HepG2 (cell line): ENCODE measurements around the gene CDH1. TPM values are rescaled to one million over a fixed set of nuclear protein-coding genes. Genes with fewer than 3 reads are reported as not detected.

Source experiments
- DPF2 ChIP-seq: sonication (generic); formaldehyde crosslinking; IDR thresholded peaks from 2 replicates; pipeline ENCODE4 v1.4.0; 2020; ENCODE audit warnings: mild to moderate bottlenecking, low read depth, missing genetic modification reagents, borderline replicate concordance
- FOSL2 ChIP-seq: sonication (generic); formaldehyde crosslinking; IDR thresholded peaks from 2 replicates; pipeline ENCODE4 v1.4.0; 2020; ENCODE audit warnings: missing genetic modification reagents
- GPN1 ChIP-seq: sonication (generic); formaldehyde crosslinking; IDR thresholded peaks from 2 replicates; pipeline ENCODE4 v1.5.1; 2020; ENCODE audit warnings: missing genetic modification reagents, borderline replicate concordance
- HINFP ChIP-seq: sonication (generic); formaldehyde crosslinking; IDR thresholded peaks from 2 replicates; pipeline ENCODE4 v1.4.0; 2020; ENCODE audit warnings: low read depth, mild to moderate bottlenecking, missing genetic modification reagents
- PHF5A ChIP-seq: IDR thresholded peaks from one replicate; pipeline ENCODE4 v1.6.1; 2018; ENCODE audit warnings: low read depth, missing genetic modification reagents; ENCODE audit not compliant: unreplicated experiment
- ZNF17 ChIP-seq: sonication (generic); formaldehyde crosslinking; IDR thresholded peaks from 2 replicates; pipeline ENCODE4 v1.5.0; 2020; ENCODE audit warnings: mild to moderate bottlenecking, missing genetic modification reagents
- ZNF430 ChIP-seq: sonication (generic); formaldehyde crosslinking; IDR thresholded peaks from 2 replicates; pipeline ENCODE4 v1.9.0; 2021; ENCODE audit warnings: mild to moderate bottlenecking, missing genetic modification reagents
- ZNF749 ChIP-seq: sonication (generic); formaldehyde crosslinking; IDR thresholded peaks from 2 replicates; pipeline ENCODE4 v1.8.0; 2022; ENCODE audit warnings: mild to moderate bottlenecking, missing genetic modification reagents, moderate library complexity, borderline replicate concordance
- polyA plus RNA-seq, 8 experiments: library from polyadenylated mRNA; depleted of rRNA in 3 of 8; stranded (reverse) in 7 of 8; unstranded in 1 of 8; fragments of >200 nt; fragmentation: Illumina TruSeq in 4 of 8; extraction: Trizol in 4 of 8; gene quantifications; 2 replicates each; pipeline versions ENCODE4 v1.2.1 to v1.2.3, GENCODE V29; 2011 to 2016; ENCODE audit warnings: low read depth in 4 of 8, missing spikeins in 1 of 8, mixed read lengths in 1 of 8; ENCODE audit not compliant: insufficient read depth in 1 of 8
- total RNA-seq, 5 experiments: library from RNA; depleted of rRNA; stranded (reverse); fragments of >200 nt; fragmentation: Illumina TruSeq; extraction: Trizol; gene quantifications; 2 replicates each; pipeline ENCODE4 v1.2.3, GENCODE V29; 2016; ENCODE audit warnings: low read depth in 1 of 5
- TF ChIP-seq, protein P1 (sequence below): IDR thresholded peaks from 2 replicates; pipeline ENCODE4 v1.6.1; 2016; ENCODE audit warnings: low read depth, missing genetic modification reagents, missing compliant biosample characterization
- TF ChIP-seq, protein P2 (sequence below), 2 experiments: fragments of 450-650 bp in 1 of 2; sonication (generic) in 1 of 2; formaldehyde crosslinking in 1 of 2; IDR thresholded peaks; 2 replicates each; pipeline versions ENCODE4 v1.6.1 to v1.8.0; 2016 to 2022; ENCODE audit warnings: antibody characterized with exemption in 1 of 2, mild to moderate bottlenecking in 1 of 2, missing genetic modification reagents in 1 of 2

CDH1 gene
- total and polyA plus RNA-seq, 2 of the 13 experiments (the other 11 are each of a cell fraction or from before 2014, with no cell fraction given): 0.95 to 9.8 TPM

DNA sequence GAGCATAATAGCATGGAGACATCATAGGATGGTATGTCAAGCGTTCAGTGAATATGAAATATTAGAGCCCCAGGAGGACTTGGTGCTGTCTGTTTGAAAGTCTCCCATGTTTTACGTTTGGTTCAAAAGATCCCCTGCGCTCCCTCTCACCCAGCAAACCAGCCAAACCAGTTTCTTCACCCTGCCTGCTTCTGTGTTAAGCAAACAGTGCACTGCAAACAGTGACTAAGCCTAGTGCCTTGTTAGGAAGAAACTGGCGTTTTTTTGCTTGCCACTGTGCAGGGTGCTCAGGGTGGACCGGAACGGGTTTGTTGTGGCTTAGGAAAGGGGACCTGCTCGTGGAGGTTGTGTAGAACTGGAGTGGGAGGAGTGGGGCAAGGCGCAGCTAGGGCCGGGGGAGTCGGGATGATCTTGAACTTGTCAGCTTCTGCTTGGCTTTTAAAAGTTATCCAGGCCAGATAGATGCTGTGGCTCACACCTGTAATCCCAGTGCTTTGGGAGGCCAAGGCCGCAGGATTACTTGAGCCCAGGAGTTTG, 7.7 kb downstream of the CDH1 start (continued):
- TF ChIP-seq, protein P1, sequence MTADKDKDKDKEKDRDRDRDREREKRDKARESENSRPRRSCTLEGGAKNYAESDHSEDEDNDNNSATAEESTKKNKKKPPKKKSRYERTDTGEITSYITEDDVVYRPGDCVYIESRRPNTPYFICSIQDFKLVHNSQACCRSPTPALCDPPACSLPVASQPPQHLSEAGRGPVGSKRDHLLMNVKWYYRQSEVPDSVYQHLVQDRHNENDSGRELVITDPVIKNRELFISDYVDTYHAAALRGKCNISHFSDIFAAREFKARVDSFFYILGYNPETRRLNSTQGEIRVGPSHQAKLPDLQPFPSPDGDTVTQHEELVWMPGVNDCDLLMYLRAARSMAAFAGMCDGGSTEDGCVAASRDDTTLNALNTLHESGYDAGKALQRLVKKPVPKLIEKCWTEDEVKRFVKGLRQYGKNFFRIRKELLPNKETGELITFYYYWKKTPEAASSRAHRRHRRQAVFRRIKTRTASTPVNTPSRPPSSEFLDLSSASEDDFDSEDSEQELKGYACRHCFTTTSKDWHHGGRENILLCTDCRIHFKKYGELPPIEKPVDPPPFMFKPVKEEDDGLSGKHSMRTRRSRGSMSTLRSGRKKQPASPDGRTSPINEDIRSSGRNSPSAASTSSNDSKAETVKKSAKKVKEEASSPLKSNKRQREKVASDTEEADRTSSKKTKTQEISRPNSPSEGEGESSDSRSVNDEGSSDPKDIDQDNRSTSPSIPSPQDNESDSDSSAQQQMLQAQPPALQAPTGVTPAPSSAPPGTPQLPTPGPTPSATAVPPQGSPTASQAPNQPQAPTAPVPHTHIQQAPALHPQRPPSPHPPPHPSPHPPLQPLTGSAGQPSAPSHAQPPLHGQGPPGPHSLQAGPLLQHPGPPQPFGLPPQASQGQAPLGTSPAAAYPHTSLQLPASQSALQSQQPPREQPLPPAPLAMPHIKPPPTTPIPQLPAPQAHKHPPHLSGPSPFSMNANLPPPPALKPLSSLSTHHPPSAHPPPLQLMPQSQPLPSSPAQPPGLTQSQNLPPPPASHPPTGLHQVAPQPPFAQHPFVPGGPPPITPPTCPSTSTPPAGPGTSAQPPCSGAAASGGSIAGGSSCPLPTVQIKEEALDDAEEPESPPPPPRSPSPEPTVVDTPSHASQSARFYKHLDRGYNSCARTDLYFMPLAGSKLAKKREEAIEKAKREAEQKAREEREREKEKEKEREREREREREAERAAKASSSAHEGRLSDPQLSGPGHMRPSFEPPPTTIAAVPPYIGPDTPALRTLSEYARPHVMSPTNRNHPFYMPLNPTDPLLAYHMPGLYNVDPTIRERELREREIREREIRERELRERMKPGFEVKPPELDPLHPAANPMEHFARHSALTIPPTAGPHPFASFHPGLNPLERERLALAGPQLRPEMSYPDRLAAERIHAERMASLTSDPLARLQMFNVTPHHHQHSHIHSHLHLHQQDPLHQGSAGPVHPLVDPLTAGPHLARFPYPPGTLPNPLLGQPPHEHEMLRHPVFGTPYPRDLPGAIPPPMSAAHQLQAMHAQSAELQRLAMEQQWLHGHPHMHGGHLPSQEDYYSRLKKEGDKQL (CRISPR knock-in tag): peak; percentile 81
- TF ChIP-seq, protein P2, sequence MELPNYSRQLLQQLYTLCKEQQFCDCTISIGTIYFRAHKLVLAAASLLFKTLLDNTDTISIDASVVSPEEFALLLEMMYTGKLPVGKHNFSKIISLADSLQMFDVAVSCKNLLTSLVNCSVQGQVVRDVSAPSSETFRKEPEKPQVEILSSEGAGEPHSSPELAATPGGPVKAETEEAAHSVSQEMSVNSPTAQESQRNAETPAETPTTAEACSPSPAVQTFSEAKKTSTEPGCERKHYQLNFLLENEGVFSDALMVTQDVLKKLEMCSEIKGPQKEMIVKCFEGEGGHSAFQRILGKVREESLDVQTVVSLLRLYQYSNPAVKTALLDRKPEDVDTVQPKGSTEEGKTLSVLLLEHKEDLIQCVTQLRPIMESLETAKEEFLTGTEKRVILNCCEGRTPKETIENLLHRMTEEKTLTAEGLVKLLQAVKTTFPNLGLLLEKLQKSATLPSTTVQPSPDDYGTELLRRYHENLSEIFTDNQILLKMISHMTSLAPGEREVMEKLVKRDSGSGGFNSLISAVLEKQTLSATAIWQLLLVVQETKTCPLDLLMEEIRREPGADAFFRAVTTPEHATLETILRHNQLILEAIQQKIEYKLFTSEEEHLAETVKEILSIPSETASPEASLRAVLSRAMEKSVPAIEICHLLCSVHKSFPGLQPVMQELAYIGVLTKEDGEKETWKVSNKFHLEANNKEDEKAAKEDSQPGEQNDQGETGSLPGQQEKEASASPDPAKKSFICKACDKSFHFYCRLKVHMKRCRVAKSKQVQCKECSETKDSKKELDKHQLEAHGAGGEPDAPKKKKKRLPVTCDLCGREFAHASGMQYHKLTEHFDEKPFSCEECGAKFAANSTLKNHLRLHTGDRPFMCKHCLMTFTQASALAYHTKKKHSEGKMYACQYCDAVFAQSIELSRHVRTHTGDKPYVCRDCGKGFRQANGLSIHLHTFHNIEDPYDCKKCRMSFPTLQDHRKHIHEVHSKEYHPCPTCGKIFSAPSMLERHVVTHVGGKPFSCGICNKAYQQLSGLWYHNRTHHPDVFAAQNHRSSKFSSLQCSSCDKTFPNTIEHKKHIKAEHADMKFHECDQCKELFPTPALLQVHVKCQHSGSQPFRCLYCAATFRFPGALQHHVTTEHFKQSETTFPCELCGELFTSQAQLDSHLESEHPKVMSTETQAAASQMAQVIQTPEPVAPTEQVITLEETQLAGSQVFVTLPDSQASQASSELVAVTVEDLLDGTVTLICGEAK (IDR thresholded peaks at IDR 0.05): no peak
- TF ChIP-seq, protein P2 (CRISPR knock-in tag; IDR thresholded peaks at IDR 0.05): peak; percentile 85; the same call in 1 of the 2 replicates
- TF ChIP-seq ZNF749 (no peak), PHF5A (CRISPR knock-in tag) (peak; percentile 98), FOSL2 (CRISPR knock-in tag) (peak; percentile 99), ZNF430 (CRISPR knock-in tag) (peak; percentile 99), DPF2 (peak; percentile 99), ZNF17 (CRISPR knock-in tag) (0 out of 2 replicates have a peak, but pooled peaks have one; percentile 63), HINFP (CRISPR knock-in tag) (peak; percentile 89), GPN1 (CRISPR knock-in tag) (no peak)
